SU-DHL-6 (cell line): ENCODE results near the gene LRIG3.

ENCODE experiments used
- H2AFZ ChIP-seq: fragments of 200-600 bp; sonication (generic); 2 replicates; pipeline ENCODE4 v1.6.1; 2014; ENCODE audit warnings: low read depth, mild to moderate bottlenecking, moderate library complexity, mixed read lengths, antibody characterized with exemption, low read length; ENCODE audit not compliant: severe bottlenecking
- H3F3A ChIP-seq: fragments of 200-600 bp; shearing (Covaris generic); 2 replicates; pipeline ENCODE4 v1.6.0; 2016; ENCODE audit warnings: antibody characterized with exemption, mild to moderate bottlenecking; ENCODE audit not compliant: insufficient read depth
- H3K27ac ChIP-seq: fragments of 200-600 bp; sonication (generic); 2 replicates; pipeline ENCODE4 v1.5.1; 2016; ENCODE audit warnings: low read depth, mild to moderate bottlenecking, low read length, moderate library complexity, mixed read lengths
- H3K27me3 ChIP-seq: fragments of 200-600 bp; sonication (generic), shearing (Covaris generic); 2 replicates; pipeline ENCODE4 v1.6.0; 2014; ENCODE audit warnings: mild to moderate bottlenecking, low read length
- H3K36me3 ChIP-seq: fragments of 200-600 bp; sonication (generic); 2 replicates; pipeline ENCODE4 v1.6.1; 2014; ENCODE audit warnings: mild to moderate bottlenecking, low read length, mixed read lengths
- H3K4me2 ChIP-seq: fragments of 300-600, 200-600 bp; shearing (Covaris generic), sonication (generic); 2 replicates; pipeline ENCODE4 v1.6.0; 2014; ENCODE audit warnings: low read length, low read depth, mild to moderate bottlenecking; ENCODE audit not compliant: poor library complexity, severe bottlenecking
- H3K4me3 ChIP-seq: fragments of 200-600 bp; sonication (generic); 2 replicates; pipeline ENCODE4 v1.5.1; 2014; ENCODE audit warnings: antibody characterized with exemption, low read length, mild to moderate bottlenecking, mixed read lengths; ENCODE audit not compliant: insufficient read depth, poor library complexity, severe bottlenecking
- H3K79me2 ChIP-seq: fragments of 200-600 bp; sonication (generic); 2 replicates; pipeline ENCODE4 v1.6.1; 2014; ENCODE audit warnings: mild to moderate bottlenecking, low read length, moderate library complexity; ENCODE audit not compliant: insufficient read depth
- H3K9ac ChIP-seq: fragments of 200-600 bp; sonication (generic); 2 replicates; pipeline ENCODE4 v1.7.0; 2014; ENCODE audit warnings: mild to moderate bottlenecking, low read length
- H3K9me2 ChIP-seq: fragments of 200-600 bp; sonication (generic); replicated peaks from 2 replicates; pipeline ENCODE4 v1.6.1; 2014; ENCODE audit warnings: low read length; ENCODE audit not compliant: insufficient read depth
- H3K9me3 ChIP-seq: fragments of 200-600 bp; sonication (generic); 2 replicates; pipeline ENCODE4 v1.6.1; 2014; ENCODE audit warnings: low read length, mixed read lengths; ENCODE audit not compliant: insufficient read depth
- H4K20me1 ChIP-seq: fragments of 200-600 bp; sonication (generic); 2 replicates; pipeline ENCODE4 v1.6.1; 2014; ENCODE audit warnings: low read depth, mild to moderate bottlenecking, antibody characterized with exemption, low read length, moderate library complexity, mixed read lengths
- EZH2phosphoT487 ChIP-seq: fragments of 200-600 bp; sonication (generic), shearing (Covaris generic); conservative IDR thresholded peaks from 2 replicates; pipeline ENCODE4 v1.6.1; 2018; ENCODE audit warnings: mild to moderate bottlenecking, antibody characterized with exemption, low read length, moderate library complexity, mixed read lengths
- TF ChIP-seq, protein P1 (sequence below): fragments of 200-600 bp; sonication (generic); IDR thresholded peaks from one replicate; pipeline ENCODE4 v1.5.1; 2017; ENCODE audit warnings: antibody characterized with exemption, mild to moderate bottlenecking, low read length, moderate library complexity; ENCODE audit not compliant: insufficient read depth, poor library complexity, severe bottlenecking

LRIG3 gene

DNA sequence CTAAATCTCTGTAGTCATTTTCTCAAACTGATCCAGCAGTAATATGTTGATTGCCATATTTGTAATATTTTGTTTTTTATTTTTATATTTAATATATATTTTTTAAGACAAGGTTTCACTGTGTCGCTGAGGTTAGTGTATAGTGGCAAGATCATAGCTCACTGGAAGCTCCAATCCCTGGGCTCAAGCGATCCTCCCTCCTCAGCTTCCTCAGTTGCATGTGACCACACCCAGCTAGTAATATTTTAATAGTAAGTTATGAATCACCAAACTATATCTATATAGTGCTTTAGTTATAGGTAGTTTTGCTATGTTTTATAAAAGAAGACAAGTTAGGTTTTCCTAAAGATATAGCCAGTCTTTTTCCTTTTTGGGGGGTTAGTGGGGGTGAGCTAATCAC, 22.0 kb upstream of the LRIG3 start:
- Histone ChIP-seq H3K36me3 (no peaks in the 10 kb centered on the region), H3K4me2 (no peak overlapping the region), H3F3A (no peaks in the 10 kb centered on the region), H3K9ac (no peak overlapping the region), H3K9me2 (no peaks in the 10 kb centered on the region), H4K20me1 (no peaks in the 10 kb centered on the region), H3K79me2 (no peaks in the 10 kb centered on the region), H3K27ac (no peak overlapping the region), H3K4me3 (no peak overlapping the region), H3K9me3 (no peaks in the 10 kb centered on the region), H2AFZ (no peak overlapping the region), H3K27me3 (no peaks in the 10 kb centered on the region)
- TF ChIP-seq EZH2phosphoT487: no peak
- TF ChIP-seq, protein P1, sequence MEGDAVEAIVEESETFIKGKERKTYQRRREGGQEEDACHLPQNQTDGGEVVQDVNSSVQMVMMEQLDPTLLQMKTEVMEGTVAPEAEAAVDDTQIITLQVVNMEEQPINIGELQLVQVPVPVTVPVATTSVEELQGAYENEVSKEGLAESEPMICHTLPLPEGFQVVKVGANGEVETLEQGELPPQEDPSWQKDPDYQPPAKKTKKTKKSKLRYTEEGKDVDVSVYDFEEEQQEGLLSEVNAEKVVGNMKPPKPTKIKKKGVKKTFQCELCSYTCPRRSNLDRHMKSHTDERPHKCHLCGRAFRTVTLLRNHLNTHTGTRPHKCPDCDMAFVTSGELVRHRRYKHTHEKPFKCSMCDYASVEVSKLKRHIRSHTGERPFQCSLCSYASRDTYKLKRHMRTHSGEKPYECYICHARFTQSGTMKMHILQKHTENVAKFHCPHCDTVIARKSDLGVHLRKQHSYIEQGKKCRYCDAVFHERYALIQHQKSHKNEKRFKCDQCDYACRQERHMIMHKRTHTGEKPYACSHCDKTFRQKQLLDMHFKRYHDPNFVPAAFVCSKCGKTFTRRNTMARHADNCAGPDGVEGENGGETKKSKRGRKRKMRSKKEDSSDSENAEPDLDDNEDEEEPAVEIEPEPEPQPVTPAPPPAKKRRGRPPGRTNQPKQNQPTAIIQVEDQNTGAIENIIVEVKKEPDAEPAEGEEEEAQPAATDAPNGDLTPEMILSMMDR: no peak

DNA sequence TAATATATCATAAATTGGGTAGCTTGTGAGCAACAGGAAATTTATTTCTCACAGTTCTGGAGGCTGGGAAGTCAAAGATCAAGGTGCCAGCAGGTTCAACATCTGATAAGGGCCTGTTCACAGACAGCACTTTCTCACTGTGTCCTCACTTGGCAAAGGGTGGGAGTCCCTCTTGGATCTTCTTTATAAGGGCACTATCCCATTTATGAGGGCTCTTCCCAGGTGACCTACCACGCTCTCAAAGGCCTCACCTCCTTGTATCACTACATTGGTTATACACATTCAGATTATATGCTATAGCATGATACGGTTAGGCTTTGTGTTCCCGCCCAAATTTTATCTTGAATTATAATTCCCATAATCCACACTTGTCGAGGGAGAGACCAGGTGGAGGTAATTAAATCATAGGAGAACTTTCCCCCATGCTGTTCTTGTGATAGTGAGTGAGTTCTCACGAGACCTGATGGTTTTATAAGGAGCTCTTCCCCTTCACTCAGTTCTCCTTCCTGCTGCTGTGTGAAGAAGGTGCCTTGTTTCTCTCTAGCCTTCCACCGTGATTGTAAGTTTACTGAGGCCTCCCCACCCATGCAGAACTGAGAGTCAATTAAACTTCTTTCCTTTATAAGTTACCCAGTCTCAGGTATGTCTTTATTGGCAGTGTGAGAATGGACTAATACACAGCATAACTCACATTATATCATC, 19.2 kb upstream of the LRIG3 start:
- H3K27ac ChIP-seq: no peak overlapping the region
- no peaks in the 10 kb centered on the region for H3K9me3 ChIP-seq
- no peaks in the 10 kb centered on the region for H3K27me3 ChIP-seq
- H3F3A ChIP-seq: no peaks in the 10 kb centered on the region
- H3K4me3 ChIP-seq: no peak overlapping the region
- no peaks in the 10 kb centered on the region for H4K20me1 ChIP-seq
- no peak overlapping the region for H3K9ac ChIP-seq
- H3K79me2 ChIP-seq: no peaks in the 10 kb centered on the region
- H3K9me2 ChIP-seq: no peaks in the 10 kb centered on the region
- no peak overlapping the region for H3K4me2 ChIP-seq
- no peaks in the 10 kb centered on the region for H3K36me3 ChIP-seq
- H2AFZ ChIP-seq: no peak overlapping the region
- TF ChIP-seq, protein P1: no peak
- TF ChIP-seq EZH2phosphoT487: no peak

DNA sequence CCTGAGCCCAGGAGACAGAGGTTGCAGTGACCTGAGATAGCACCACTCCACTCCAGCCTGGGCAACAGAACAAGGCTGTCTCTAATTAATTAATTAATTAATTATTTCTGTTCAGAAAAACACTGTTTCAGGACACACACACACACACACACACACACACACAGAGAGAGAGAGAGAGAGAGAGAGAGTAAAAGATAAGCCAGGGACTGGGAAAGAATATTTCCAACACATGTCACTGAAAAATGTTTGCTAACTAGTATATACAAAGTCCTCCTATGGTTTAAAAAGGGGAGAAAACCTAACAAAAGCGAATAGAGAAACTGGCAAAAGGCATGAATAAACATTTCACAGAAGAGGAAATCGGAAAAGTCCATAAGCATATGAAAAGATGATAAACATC, 18.1 kb upstream of the LRIG3 start:
- Histone ChIP-seq H3K4me2 (no peak overlapping the region), H3K9me3 (no peaks in the 10 kb centered on the region), H2AFZ (no peak overlapping the region), H3K27ac (no peak overlapping the region), H3K36me3 (no peaks in the 10 kb centered on the region), H4K20me1 (no peaks in the 10 kb centered on the region), H3K79me2 (no peaks in the 10 kb centered on the region), H3K9ac (no peak overlapping the region), H3F3A (no peaks in the 10 kb centered on the region), H3K9me2 (no peaks in the 10 kb centered on the region), H3K4me3 (no peak overlapping the region), H3K27me3 (no peaks in the 10 kb centered on the region)
- TF ChIP-seq, protein P1: no peak
- no peak for TF ChIP-seq EZH2phosphoT487
